ENCODE measurements around the gene VAC14. TPM values are rescaled to one million over a fixed set of nuclear protein-coding genes. Genes with fewer than 3 reads are reported as not detected.

Gene VAC14
- total and polyA plus RNA-seq, 2 experiments from 2014 or later, result 42.3 to 77.7 TPM

- TF ChIP-seq ZNF462 (CRISPR knock-in tag; IDR thresholded peaks at IDR 0.05) (no peak), EZH2phosphoT487 (IDR thresholded peaks at IDR 0.05; ENCODE audit: unreplicated experiment) (no peak), CTCF (conservative IDR thresholded peaks at IDR 0.05; ENCODE audit: low read depth in 2 of 2) (no peak)
These were observed 107.9 kb downstream of the VAC14 start (continued) for GRCh38 chr16:70692873-70693671.

- ATAC-seq, result no peak
- Mint-ChIP-seq H3K4me1 (peaks cover 41% of the 10 kb centered on the region), H3K4me3 (no peak overlapping the region), H3K36me3 (ENCODE audit: low read depth) (peaks cover 2% of the 10 kb centered on the region; the same call in 1 of the 3 replicates), H3K27ac (no peak overlapping the region), H3K27me3 (ENCODE audit: insufficient read depth, low read depth, poor library complexity) (peaks cover 24% of the 10 kb centered on the region), H3K9me3 (no peaks in the 10 kb centered on the region)
- Histone ChIP-seq H3K79me2 (replicated peaks; ENCODE audit: insufficient read depth) (no peaks in the 10 kb centered on the region), H4K20me1 (replicated peaks; ENCODE audit: insufficient read depth) (no peaks in the 10 kb centered on the region), H3K27me3 (ENCODE audit: insufficient read depth) (no peaks in the 10 kb centered on the region), H3K36me3 (ENCODE audit: insufficient read depth) (no peaks in the 10 kb centered on the region), H3K4me1 (ENCODE audit: insufficient read depth) (peaks cover 24% of the 10 kb centered on the region), H3K4me2 (no peak overlapping the region), H3F3A (replicated peaks; ENCODE audit: low read depth) (peaks cover 16% of the 10 kb centered on the region; the same call in 1 of the 2 replicates), H3K9me2 (ENCODE audit: insufficient read depth) (no peaks in the 10 kb centered on the region), H3K4me3 (no peak overlapping the region), H2AFZ (no peak overlapping the region), H3K27ac (ENCODE audit: low read depth) (no peak overlapping the region)
- DNase-seq (ENCODE audit: low spot score), result no peak
- TF ChIP-seq ZNF462 (CRISPR knock-in tag; IDR thresholded peaks at IDR 0.05) (no peak), EZH2phosphoT487 (IDR thresholded peaks at IDR 0.05; ENCODE audit: unreplicated experiment) (no peak), POLR2AphosphoS5 (IDR thresholded peaks at IDR 0.05; ENCODE audit: low read depth) (no peak)
These were observed 108.7 kb downstream of the VAC14 start for GRCh38 chr16:70692130-70692872.

Data from GM23338 (cell line).